ENCODE data around the gene RGR.

Gene RGR

GRCh38 chr10:84298057-84298456, 53.2 kb downstream of the RGR start:
- 80% methylated on average over 2 of the region's 3 CpGs for WGBS (ENCODE audit: insufficient coverage)
- DNase-seq, result no peak
- Histone ChIP-seq H3K27ac (ENCODE audit: insufficient read depth in 1 of 2, low read depth in 1 of 2, low read length in 2 of 2, poor library complexity in 1 of 2, severe bottlenecking in 2 of 2) (no peak overlapping the region), H3K4me3 (ENCODE audit: control insufficient read depth in 1 of 7, extremely low read depth in 1 of 7, insufficient read depth in 4 of 7, low read depth in 2 of 7, low read length in 6 of 7) (no peak overlapping the region), H3K4me1 (ENCODE audit: control extremely low read depth in 1 of 4, control insufficient read depth in 4 of 4, insufficient read depth in 4 of 4, low read length in 3 of 4) (peaks cover 0 to 28% (median 21%) of the 10 kb centered on the region in 4 experiments), H3K27me3 (replicated peaks in 2 of 5; ENCODE audit: control insufficient read depth in 4 of 5, insufficient read depth in 5 of 5, low read length in 4 of 5) (no peaks in the 10 kb centered on the region), H3K36me3 (ENCODE audit: control insufficient read depth in 4 of 4, insufficient read depth in 4 of 4, low read length in 3 of 4) (no peaks in the 10 kb centered on the region), H3K9me3 (ENCODE audit: control extremely low read depth in 1 of 5, control insufficient read depth in 4 of 5, insufficient read depth in 2 of 5, low read depth in 1 of 5, low read length in 4 of 5) (no peaks in the 10 kb centered on the region)
- POLR2A ChIA-PET, result no interaction called here
- CTCF ChIA-PET, result no interaction called here

DNA sequence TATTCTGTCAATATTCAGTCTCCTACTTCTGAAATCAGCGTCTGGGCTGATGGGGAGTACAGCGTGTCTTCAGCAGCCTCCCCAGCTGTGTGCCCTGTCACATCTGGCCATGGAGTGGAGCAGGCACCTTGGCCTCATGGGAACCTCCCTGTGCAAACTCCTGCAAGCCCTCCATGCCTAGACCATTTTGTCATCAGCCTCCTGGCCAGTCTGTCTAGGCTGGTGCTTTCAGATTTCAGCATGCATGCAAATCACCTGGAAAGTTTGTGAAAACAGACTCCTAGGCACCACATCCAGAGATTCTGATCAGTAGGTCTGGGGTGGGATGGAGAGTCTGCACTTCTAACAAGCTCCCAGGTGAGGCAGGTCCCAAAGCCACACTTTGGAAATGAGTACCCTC, 57.4 kb downstream of the RGR start:
- WGBS (ENCODE audit: insufficient coverage), result 100% methylated on average over 2 of the region's 2 CpGs
- CTCF ChIA-PET, result interaction anchor here (1.0 to 2.0 kb wide), 2 partner anchors 16 to 35 kb away, joined by 3 to 5 read pairs; no protein-coding TSS in a partner anchor
- Histone ChIP-seq H3K36me3 (ENCODE audit: control insufficient read depth in 4 of 4, insufficient read depth in 4 of 4, low read length in 3 of 4) (no peaks in the 10 kb centered on the region), H3K4me3 (ENCODE audit: control insufficient read depth in 1 of 7, extremely low read depth in 1 of 7, insufficient read depth in 4 of 7, low read depth in 2 of 7, low read length in 6 of 7) (no peak overlapping the region), H3K27ac (ENCODE audit: insufficient read depth in 1 of 2, low read depth in 1 of 2, low read length in 2 of 2, poor library complexity in 1 of 2, severe bottlenecking in 2 of 2) (no peak overlapping the region), H3K4me1 (ENCODE audit: control extremely low read depth in 1 of 4, control insufficient read depth in 4 of 4, insufficient read depth in 4 of 4, low read length in 3 of 4) (peaks cover 0 to 7% (median 5%) of the 10 kb centered on the region in 4 experiments), H3K27me3 (replicated peaks in 2 of 5; ENCODE audit: control insufficient read depth in 4 of 5, insufficient read depth in 5 of 5, low read length in 4 of 5) (no peaks in the 10 kb centered on the region), H3K9me3 (ENCODE audit: control extremely low read depth in 1 of 5, control insufficient read depth in 4 of 5, insufficient read depth in 2 of 5, low read depth in 1 of 5, low read length in 4 of 5) (no peaks in the 10 kb centered on the region)
- DNase-seq, result no peak
- POLR2A ChIA-PET, result no interaction called here

DNA sequence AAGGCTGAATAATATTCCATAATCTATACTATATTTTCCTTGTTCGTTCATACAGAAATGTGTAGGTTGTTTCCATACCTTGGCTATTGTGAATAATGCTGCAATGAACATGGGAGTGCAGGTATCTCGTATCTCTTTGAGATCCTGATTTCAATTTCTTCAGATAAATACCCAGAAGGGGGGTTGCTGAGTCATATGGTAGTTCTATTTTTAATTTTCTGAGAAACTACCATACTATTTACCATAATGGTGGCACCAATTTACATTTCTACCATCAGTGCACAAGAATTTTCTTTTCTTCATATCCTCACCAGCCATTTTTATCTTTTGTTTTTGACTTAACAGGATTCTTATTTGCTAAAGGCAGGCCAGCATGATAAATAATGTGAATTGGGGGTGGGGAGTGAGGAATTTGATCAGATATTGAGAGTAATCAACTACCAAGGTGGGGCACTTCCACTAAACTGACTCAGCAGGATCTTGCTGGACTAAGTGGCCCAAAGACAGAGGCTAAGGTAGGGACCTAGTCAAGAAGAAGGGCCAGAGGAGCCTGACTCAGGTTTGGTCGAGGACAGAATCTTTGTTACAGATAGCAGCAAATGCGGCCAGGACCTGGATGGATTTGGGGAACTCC, 62.0 kb downstream of the RGR start:
- no peak for DNase-seq
- Histone ChIP-seq H3K9me3 (ENCODE audit: control extremely low read depth in 1 of 5, control insufficient read depth in 4 of 5, insufficient read depth in 2 of 5, low read depth in 1 of 5, low read length in 4 of 5) (no peaks in the 10 kb centered on the region), H3K4me1 (ENCODE audit: control extremely low read depth in 1 of 4, control insufficient read depth in 4 of 4, insufficient read depth in 4 of 4, low read length in 3 of 4) (peaks cover 3 to 49% (median 44%) of the 10 kb centered on the region in 4 experiments), H3K4me3 (ENCODE audit: control insufficient read depth in 1 of 7, extremely low read depth in 1 of 7, insufficient read depth in 4 of 7, low read depth in 2 of 7, low read length in 6 of 7) (peak overlapping the region in 1 of 7 experiments; percentile 6), H3K36me3 (ENCODE audit: control insufficient read depth in 4 of 4, insufficient read depth in 4 of 4, low read length in 3 of 4) (no peaks in the 10 kb centered on the region), H3K27ac (ENCODE audit: insufficient read depth in 1 of 2, low read depth in 1 of 2, low read length in 2 of 2, poor library complexity in 1 of 2, severe bottlenecking in 2 of 2) (no peak overlapping the region), H3K27me3 (replicated peaks in 2 of 5; ENCODE audit: control insufficient read depth in 4 of 5, insufficient read depth in 5 of 5, low read length in 4 of 5) (no peaks in the 10 kb centered on the region)
- WGBS (ENCODE audit: insufficient coverage), result 90% methylated on average over 2 of the region's 4 CpGs
- POLR2A ChIA-PET, result no interaction called here
- CTCF ChIA-PET, result interaction anchor here (1.1 kb wide), 1 partner anchor 13 kb away, joined by 4 read pairs; no protein-coding TSS in a partner anchor

DNA sequence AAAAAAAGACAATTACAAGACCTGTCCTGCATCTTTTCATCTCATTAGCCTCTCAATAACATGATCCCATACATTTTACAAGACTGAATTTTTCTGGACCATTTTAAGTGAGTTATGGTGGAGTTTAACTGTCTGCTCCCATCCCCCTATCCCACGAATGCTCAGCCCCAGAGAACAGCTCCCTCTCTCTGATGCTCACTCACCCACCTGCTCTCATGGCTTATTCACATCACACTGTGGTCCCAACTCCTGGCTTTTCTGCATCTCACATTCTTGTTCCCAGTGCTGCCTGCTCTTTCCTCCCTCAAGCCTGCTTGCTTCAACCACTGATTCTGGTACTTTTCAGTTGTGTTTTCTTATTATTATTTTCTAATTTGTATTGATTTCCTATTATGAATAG, 63.2 kb downstream of the RGR start:
- ChIA-PET POLR2A (interaction anchor here (0.6 kb wide), 1 partner anchor 9 kb away, joined by 3 read pairs; no protein-coding TSS in a partner anchor), CTCF (interaction anchor here (0.7 to 1.3 kb wide), 5 partner anchors 8 to 43 kb away, joined by 3 to 4 read pairs (median 3); no protein-coding TSS in a partner anchor)
- no peak for DNase-seq
- Histone ChIP-seq H3K36me3 (ENCODE audit: control insufficient read depth in 4 of 4, insufficient read depth in 4 of 4, low read length in 3 of 4) (no peaks in the 10 kb centered on the region), H3K4me3 (ENCODE audit: control insufficient read depth in 1 of 7, extremely low read depth in 1 of 7, insufficient read depth in 4 of 7, low read depth in 2 of 7, low read length in 6 of 7) (no peak overlapping the region), H3K9me3 (ENCODE audit: control extremely low read depth in 1 of 5, control insufficient read depth in 4 of 5, insufficient read depth in 2 of 5, low read depth in 1 of 5, low read length in 4 of 5) (no peaks in the 10 kb centered on the region), H3K27me3 (replicated peaks in 2 of 5; ENCODE audit: control insufficient read depth in 4 of 5, insufficient read depth in 5 of 5, low read length in 4 of 5) (no peaks in the 10 kb centered on the region), H3K4me1 (ENCODE audit: control extremely low read depth in 1 of 4, control insufficient read depth in 4 of 4, insufficient read depth in 4 of 4, low read length in 3 of 4) (peaks cover 3 to 49% (median 44%) of the 10 kb centered on the region in 4 experiments), H3K27ac (ENCODE audit: insufficient read depth in 1 of 2, low read depth in 1 of 2, low read length in 2 of 2, poor library complexity in 1 of 2, severe bottlenecking in 2 of 2) (no peak overlapping the region)
- WGBS (ENCODE audit: insufficient coverage), result no CpG with 5 or more reads among the region's 1 CpG

DNA sequence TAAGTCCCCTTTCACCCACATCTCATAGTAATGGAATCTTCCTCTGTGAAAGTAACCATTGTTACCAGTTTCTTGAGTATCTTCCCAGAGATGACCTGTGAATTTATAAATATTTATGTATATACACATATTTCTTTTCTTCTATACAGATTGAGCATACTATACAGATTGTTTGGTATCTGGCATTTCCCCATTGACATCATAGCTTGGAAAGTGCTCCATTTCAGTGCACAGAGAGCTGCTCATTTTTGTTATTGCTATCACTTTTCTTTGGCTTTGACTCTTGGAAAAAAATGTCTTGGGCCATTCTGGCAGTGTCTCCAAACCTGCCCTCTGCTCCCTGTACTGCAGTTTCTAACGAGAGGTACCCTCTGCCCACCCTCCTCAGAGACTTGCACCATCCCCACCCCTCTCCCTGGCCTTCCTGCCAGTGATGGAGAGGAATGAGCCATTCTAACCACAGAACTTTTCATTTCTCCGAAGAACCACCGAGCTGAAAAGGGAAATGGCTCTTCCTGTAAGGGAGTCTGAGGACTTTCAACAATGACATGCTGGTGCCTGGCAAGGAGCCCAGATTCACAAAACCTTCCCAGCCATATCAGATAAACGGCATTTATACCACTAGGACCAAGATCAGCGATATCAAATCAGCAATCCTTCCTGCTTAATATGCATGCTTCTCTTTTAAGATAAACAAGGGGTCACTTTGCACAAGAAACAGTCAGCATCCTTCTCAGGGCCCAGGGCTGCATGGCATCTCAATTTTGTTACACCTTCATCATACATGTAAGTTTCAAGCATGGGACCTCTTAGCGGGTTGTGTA, 63.8 kb downstream of the RGR start:
- POLR2A ChIA-PET, result interaction anchor here (0.6 kb wide), 1 partner anchor 10 kb away, joined by 3 read pairs; no protein-coding TSS in a partner anchor
- 0% methylated on average over 5 of the region's 6 CpGs for WGBS (ENCODE audit: insufficient coverage)

More for the DNA sequence above, 63.8 kb downstream of the RGR start:
- Histone ChIP-seq H3K36me3 (ENCODE audit: control insufficient read depth in 4 of 4, insufficient read depth in 4 of 4, low read length in 3 of 4) (no peaks in the 10 kb centered on the region), H3K9me3 (ENCODE audit: control extremely low read depth in 1 of 5, control insufficient read depth in 4 of 5, insufficient read depth in 2 of 5, low read depth in 1 of 5, low read length in 4 of 5) (no peaks in the 10 kb centered on the region), H3K27ac (ENCODE audit: insufficient read depth in 1 of 2, low read depth in 1 of 2, low read length in 2 of 2, poor library complexity in 1 of 2, severe bottlenecking in 2 of 2) (no peak overlapping the region), H3K4me3 (ENCODE audit: control insufficient read depth in 1 of 7, extremely low read depth in 1 of 7, insufficient read depth in 4 of 7, low read depth in 2 of 7, low read length in 6 of 7) (peak overlapping the region in 2 of 7 experiments; percentile 0 to 21), H3K4me1 (ENCODE audit: control extremely low read depth in 1 of 4, control insufficient read depth in 4 of 4, insufficient read depth in 4 of 4, low read length in 3 of 4) (peaks cover 3 to 49% (median 44%) of the 10 kb centered on the region in 4 experiments), H3K27me3 (replicated peaks in 2 of 5; ENCODE audit: control insufficient read depth in 4 of 5, insufficient read depth in 5 of 5, low read length in 4 of 5) (no peaks in the 10 kb centered on the region)
- DNase-seq, result peak; percentile 74 to 77 (median 75)
- CTCF ChIA-PET, result interaction anchor here (0.7 to 1.5 kb wide), 6 partner anchors 9 to 43 kb away, joined by 3 to 4 read pairs (median 3); no protein-coding TSS in a partner anchor
